ENCODE measurements around the gene ENPP7.
A peak's percentile ranks its signal among the peaks of the same experiment; 100 is the strongest.
"Not testable (repeated sequence)": the region's sequence is repeated elsewhere in the genome, so short reads cannot be mapped to it uniquely, and the experiment has no call there.

Gene ENPP7

DNA sequence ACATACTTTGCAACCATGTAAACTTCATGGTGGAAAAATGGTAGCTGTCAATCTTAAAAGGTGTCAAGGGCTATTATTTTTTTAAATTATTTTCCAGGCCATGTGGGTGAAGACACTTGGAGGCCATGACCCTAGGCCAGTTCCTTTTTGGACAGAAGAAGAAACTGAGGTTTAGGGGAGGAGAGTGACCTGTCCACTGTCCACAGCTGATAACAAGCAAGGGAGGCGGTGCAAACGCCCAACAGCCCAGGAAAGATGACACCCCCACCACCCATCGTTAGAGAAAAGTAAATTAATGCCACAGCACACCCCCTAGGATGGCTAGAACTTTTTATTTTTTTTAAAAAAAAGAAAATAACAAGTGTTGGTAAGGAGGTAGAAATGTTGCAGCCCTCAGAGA, 19.2 kb downstream of the ENPP7 start:
- DNase-seq (ENCODE audit: low spot score): no peak

DNA sequence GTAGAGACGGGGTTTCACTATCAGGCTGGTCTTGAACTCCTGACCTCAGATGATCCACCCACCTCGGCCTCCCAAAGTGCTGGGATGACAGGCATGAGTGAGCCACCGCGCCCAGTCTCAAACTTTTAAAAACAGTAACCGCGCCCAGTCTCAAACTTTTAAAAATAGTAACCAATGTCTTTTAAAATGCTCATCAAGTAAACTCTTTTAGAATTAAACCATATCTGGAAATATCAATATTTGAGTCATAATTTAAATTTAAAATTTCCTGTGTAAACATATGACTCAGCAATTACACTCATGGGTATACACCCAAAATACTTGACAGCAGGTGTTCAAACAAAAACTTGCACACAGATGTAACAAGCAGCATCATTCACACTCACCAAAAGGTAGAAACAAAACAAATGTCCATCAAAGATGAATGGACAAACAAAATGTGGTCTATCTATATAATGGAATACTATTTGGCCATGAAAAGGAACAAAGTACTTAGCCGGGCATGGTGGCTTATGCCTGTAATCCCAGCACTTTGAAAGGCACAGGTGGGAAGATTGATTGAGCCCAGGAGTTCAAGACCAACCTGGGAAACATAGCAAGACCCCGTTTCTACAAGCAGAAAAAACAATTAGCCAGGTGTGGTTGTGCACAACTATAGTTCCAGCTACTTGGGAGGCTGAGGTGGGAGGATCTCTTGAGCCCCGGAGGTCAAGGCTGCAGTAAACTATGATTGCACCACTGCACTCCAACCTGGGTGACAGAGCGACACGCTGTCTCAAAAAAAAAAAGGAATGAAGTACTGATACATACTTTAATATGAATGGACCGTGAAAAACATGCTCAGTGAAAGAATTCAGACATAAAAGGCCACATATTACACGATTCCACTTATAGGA, 20.2 kb downstream of the ENPP7 start:
- no peak for DNase-seq (ENCODE audit: low spot score)

DNA sequence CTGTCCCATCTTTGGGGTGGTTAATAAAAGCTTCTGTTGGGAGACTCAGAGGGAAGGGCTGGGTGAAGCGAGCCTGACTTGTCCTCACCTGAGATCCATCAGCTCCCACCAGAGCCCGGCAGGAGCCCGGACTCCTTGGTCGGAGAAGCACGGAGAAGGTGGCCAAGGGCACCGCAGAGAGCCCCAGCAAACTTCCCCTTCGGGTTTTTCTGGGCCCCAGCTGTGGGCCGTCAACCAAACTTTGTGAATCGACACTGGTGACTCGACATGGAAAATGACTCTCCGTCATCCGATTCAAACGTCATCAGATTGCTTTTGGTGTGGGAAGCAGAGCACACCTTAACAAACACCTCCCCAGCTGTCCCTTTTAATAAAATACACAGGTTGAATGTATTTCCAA, 21.4 kb downstream of the ENPP7 start:
- DNase-seq (ENCODE audit: low spot score): no peak

DNA sequence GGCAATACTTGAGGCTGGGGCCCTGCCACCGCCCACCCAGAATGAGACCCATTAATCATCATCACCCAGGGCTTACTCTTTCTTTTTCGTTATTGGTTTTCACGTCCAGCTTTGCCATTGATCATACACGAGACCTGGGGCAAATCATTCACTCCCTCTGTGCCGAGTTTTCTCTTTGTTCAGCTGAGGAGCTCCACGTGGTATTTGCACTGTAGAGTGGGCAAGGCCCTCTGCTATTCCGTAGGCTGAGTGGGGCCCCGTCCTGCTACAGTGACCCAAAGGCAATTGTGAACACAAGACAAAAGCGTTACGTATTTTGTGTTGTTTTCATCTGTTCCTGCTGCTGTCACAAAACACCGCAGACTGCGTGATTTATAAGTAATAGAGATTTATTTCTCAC, 23.6 kb downstream of the ENPP7 start:
- DNase-seq (ENCODE audit: low spot score): no peak

DNA sequence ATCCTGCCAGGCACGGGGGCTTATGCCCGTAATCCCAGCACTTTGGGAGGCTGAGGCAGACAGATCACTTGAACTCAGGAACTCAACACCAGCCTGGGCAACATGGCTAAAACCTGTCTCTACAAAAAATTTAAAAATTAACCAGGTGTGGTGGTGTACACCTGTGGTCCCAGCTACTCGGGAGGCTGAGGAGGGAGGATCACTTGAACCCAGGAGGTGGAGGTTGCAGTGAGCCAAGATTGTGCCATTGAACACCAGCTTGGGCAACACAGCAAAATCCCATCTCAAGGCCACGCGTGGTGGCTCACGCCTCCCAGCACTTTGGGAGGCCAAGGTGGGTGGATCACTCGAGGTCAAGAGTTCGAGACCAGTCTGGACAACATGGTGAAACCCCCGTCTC, 24.2 kb downstream of the ENPP7 start:
- not testable (repeated sequence) for DNase-seq (ENCODE audit: low spot score)

DNA sequence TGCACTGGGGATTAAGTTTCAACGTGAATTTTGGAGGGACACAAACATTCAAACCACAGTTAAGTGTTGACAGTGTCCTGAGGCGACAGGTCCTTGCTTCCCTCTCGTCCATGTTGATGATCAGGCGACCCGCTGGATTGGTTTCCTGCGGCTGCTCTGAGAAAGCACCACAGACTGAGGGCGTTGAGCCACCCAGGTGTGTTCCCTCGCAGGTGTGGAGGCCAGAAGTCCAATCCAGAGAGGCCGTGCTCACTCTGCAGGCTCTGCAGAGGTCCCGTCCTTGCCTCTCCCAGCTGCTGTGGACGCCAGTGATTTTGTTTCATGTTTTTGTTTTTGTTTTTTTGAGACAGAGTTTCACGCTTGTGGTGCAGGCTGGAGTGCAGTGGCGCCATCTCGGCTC, 24.8 kb downstream of the ENPP7 start:
- DNase-seq (ENCODE audit: low spot score): no peak

DNA sequence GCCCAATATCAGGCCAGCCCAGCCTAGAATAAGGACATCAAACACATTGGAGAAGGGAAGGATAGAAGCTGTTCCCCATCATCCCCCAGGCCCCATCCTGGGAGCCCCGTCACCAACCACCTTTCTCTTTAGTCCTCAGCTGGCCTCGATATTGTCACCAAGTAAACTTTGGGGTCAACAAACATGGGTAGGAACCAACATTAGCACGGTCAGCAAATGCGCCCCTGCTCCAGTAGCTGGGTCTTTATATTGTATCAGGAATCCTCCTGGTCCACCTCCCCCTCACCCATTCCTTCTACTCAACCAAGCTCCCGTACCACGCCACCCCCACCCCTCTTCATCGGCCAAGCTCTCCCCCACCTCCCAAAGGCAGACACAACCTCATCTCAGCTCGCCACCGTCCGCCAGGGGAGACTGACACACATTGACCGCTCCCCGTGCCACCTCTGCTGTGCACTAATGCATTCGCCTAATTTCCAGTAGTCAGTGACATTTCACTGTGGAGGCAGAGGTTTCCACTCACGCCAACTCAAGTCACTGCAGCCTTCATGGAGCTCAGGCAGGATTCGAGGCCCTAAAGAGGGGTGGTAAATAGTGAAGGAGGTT, 26.5 kb downstream of the ENPP7 start:
- no peak for DNase-seq (ENCODE audit: low spot score)

DNA sequence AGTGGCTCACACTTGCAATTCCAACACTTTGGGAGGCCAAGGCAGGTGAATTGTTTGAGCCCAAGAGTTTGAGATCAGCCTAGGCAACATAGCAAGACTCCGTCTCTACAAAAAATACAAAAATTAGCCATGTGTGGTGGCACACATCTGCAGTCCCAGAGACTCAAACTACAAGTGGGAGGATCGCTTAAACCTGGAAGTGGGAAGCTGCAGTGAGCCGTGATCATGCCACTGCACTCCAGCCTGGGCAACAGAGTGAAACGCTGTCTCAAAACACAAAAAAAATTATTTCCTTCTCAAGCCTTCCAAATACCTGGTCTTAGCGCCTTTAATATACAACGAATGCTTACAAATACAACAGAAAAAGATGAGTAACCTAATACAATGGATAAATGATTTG, 27.5 kb downstream of the ENPP7 start:
- no peak for DNase-seq (ENCODE audit: low spot score)

DNA sequence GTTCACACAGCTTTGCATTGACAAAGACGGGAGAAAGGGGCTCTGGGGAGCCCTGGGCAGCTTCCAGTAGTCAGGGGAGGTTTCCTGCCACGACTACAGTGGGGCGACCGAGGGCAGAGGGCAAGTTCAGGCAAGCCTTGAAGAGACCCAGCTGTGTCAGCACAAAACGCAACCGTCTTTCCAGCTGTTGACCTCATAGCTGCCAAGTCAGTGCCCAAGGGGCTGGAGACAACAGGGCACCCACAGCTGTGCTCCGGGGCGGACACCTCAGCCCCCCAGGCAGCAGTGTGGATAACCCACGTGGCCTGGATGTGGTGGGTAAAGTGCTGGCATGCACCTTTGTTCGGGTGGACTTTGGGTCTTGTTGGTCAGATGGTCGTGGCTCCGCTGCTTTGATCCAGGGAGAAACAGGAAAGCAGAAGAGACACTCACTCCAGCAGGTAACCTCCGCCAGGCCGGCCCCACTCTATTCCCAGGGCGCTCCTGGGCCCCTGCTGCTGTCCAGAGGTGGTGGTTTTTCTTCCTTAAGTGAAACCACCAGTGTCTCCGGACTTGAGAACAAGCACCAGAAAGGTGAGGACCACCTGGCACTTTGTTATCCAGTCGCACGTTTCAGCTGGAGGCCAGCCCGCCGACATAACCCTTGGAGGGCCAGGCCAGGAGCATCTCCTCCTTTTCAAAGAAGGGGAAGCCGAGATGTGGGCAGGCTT, 29.6 kb downstream of the ENPP7 start:
- no peak for DNase-seq (ENCODE audit: low spot score)

DNA sequence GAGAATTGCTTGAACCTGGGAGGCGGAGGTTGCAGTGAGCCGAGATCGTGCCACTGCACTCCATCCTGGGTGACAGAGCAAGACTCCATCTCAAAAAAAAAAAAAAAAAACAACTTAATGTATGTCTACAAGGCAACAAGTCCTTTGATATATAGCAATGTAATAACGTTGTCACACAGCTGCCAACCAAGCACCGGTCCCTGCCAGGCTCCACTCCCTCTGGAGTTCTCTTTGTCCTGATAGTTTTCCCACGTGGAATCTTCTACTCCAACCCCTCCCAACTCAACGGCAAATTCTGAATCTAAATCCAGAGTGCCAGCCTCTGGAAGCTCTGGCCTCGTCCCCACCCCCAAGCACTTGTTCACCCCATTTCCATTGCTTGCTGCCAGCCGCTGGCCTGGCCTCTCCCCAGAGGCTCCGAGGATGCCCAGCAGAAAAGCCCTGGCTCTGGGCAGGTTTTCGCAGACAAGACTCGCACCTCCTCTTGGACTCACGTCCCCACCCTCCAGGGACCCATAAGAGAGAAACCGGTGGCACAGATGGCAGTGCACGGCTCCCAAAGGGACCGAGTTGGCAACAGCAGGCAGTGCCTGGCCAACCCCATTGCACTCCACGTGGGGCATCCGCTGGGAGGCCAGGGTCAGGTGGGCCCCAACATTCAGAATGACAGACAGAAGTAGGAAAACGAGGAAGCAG, 31.3 kb downstream of the ENPP7 start:
- DNase-seq (ENCODE audit: low spot score): no peak

DNA sequence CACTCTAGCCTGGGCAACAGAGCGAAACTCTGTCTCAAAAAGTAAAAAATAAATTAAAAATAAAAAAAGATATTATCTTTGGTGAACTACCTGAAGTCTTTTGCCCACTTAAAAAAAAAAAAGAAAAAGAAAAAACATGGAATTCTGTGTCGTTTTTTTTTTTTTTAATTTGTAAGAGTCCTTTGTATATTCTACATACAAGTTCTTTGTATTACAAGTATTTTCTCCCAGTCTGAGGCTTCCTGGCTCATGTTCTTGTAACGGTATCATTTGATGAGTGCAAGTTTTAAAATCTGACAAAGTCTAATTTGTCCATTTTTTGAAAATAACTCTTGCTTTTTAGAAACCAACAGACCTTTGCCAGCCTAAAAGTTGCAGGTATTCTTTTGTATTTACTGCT, 35.0 kb downstream of the ENPP7 start:
- no peak for DNase-seq (ENCODE audit: low spot score)

DNA sequence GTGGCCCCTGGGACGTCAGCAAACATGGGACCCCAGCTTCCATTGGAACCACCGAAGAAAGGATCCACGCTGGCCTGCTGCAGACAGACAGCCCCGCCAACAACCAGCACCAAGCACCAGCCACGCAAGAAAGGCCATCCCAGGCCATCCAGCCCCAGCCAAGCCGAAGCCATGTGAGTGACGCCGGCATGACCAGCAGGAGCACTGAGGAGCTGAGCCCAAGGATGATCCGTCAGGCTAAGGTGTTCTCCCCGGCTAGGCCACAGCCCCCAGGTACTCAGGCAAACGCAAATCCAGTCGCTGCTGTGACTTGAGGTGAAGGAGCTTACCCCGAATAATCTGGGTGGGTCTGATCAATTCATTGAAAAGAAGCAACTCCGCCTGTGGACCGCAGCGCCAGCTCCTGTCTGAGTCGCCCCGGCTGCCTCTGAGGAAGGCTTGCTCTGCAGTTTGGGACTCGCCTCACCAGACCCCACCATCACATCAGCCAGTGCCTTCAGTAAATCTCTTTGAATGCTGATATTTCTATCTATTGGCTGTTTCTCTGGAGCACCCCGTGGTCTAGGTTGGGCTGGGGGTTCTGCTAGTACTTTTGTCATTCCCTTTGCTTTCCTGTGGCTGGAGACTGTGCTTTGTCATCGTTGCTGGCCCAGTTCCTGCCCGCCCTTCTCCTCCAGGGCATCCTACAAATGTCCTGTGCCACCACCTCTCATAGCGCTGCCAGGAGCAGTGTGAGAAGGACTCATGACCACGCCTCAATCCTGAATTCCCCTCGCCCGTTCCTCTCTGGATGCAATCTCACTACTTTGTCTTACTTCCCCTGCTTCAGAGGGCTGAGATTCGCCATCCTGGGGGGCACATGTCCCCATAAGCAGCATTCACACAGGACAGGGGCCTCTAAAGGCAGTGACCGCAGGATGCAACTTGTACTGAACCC, 39.1 kb downstream of the ENPP7 start:
- DNase-seq (ENCODE audit: low spot score): no peak

DNA sequence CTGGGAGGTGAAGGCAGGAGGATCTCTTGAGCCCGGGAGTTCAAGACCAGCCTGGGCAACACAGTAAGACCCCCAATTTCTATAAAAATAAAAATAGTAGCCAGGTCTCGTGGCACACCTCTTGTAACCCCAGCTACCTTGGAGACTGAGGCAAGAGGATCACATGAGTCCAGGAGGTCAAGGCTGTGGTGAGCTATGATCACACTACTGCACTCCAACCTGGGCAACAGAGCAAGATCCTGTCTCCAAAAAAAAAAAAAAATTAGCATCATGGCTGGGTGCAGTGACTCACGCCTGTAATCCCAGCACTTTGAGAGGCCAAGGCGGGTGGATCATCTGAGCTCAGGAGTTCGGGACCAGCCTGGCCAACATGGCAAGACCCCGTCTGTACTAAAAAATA, 40.5 kb downstream of the ENPP7 start:
- DNase-seq (ENCODE audit: low spot score): no peak

DNA sequence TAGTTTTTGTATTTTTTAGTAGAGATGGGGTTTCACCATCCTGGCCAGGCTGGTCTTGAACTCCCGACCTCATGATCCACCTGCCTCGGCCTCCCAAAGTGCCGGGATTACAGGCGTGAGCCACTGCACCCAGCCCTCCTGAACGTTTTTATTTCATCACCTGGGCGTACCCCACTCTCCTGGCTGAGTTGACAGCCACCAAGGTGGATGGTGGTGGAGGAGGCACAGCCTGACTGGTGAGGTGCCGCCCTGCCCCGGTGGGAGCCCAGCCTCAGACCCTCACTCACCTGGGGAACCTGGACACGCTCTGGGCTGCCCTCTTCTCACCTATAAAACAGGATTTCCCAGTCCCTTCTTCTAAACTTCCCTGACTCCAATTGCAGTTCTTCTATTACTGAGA, 42.0 kb downstream of the ENPP7 start:
- not testable (repeated sequence) for DNase-seq (ENCODE audit: low spot score)

DNA sequence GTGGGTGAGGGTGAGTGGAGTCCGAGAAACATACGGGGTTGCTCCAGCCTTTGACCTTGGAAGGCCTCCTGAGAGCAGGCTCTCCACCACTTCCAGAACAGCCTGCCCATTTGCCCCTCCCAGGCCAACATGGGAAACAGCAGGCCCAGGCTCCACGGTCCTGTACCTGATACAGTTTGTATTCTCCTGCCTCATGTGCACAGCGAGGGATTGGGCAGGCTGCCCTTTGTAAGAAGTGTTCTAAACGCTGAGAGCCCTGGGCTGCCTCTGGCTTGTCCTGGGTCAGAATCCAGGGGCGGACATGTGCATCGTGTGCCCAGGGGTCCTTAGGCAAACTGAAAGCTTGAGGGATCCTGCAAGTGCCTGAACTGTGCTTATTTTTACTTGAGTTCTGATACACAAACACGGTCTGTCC, 43.8 kb downstream of the ENPP7 start:
- DNase-seq (ENCODE audit: low spot score): no peak

DNA sequence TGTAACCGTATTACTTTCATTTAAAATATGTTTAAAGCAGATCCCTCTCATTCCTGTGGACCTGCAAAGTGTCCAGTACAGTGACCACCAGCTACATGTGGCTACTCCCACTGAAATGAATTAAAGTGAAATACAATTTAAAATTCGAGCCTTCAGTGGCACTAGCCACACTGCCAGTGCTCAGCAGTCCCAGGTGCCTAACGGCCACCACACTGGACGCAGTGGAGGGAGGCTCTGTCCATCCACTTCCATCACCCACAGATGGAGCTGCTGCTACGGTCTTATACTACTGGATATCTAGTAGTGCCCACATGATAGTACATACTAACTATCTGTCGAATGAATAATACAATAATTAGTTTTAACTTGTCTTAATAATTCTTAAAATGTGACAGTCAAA, 44.9 kb downstream of the ENPP7 start:
- DNase-seq (ENCODE audit: low spot score): no peak

DNA sequence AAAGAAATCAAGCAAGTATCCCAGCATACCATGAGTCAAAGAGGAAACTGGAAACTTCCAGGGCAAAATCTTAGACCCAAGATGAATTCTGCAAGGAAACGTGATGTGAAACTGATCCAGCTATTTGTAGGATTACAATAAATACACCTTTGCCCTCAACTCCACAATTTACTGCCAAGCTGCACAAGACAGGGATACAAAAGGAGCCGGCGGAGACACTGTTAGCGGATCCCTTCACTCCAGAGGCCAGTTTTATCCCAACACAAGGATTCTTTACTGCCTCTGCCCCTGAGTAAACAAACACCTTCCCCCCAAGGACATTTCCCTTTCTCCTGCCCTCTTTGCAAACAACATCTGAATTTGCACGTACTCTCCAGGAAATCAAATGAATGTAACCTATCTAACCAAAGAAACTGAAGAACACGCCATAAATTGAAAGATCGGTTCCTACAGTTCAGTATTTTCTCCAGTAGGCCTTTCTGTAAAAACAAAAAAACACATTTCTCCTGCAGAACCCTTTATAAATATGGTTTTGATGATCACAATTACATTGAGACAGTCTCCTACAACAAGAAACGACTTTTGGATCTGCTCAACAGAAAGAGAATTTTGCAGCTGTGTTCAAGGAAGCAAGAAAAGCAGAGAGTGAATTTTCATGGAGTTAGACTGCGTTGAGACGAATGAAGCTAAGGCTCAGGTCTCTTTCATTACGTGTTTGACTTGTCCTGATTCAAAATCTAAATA, 45.8 kb downstream of the ENPP7 start:
- DNase-seq (ENCODE audit: low spot score): no peak

DNA sequence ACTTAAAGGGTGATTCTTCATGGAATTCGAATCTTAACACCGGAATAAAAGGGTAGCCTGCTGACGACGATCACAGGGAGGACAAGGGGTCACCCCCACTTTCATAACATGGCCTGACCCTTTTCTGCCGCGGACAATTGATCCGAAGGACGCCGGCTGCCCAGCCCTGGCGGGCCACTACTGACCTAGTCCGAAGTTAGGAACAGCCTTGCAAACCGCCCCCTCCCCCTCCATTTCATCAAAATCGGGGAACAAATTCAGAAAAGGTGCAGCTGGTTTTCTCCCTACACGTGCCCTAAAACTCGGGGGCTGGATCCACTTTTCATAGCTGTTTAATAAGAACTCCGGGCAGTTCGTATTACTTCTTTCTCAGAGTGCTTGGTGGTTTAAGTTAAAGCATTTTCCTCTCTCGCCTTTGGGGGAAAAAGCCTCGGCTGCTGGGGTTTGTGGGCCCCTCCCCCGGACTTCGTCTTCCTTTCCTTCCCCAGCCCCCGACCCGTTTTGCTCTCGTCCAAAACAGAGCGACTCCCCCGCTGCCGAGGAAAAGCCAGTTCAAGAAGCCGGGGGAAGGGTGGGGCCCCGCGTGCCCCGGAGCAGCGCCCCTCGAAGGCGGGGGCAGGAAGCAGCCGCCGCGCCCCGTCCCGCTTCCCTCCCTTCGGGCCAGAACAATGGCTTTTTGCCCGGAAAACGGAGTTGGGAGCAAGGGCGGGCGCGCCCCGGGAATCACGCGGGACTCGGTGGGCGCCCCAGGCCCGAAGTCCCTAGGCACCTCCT, 46.6 kb downstream of the ENPP7 start:
- peak; percentile 70 for DNase-seq (ENCODE audit: low spot score)

DNA sequence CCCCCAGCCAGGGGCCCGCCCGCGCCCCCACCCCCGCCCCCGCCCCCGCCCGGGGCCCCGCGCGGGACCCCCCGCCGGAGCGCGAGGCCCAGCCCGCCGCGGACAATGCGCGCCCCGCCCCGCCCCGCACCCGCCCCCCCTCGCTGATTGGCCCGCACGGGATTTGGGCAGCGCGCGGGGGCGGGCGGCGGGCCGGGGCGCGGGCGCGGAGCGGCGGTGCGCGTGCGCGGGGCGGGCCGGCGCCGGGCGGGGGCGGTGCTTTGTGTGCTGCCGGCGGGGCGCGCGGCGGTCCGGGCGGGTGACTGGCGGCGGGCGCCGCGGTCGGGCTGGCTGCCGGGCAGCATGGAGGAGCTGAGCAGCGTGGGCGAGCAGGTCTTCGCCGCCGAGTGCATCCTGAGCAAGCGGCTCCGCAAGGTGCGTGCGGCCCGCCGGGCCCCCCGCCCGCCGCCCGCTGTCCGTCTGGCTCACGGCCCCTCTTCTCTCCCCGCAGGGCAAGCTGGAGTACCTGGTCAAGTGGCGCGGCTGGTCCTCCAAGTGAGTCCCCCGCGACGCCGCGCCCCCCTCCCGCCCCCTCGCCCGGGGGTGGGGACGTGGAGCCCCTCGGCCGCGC, 47.3 kb downstream of the ENPP7 start, which contains the start of gene CBX2:
TSS of gene CBX2 (plus strand) at position 255 of the 610 bp plus-strand sequence. CDS start at position 343, 88 bp downstream.
- peak; percentile 80 for DNase-seq (ENCODE audit: low spot score)
